DMS79 treated with DMSO at 0.1 percent for 48 hours (cell line): ENCODE measurements around the gene NUDT16.
"Not testable (repeated sequence)": the region's sequence is repeated elsewhere in the genome, so short reads cannot be mapped to it uniquely, and the experiment has no call there.

ENCODE experiments used
- DNase-seq: peaks from one replicate; lab custom pipeline; 2025; lab: John Stamatoyannopoulos, UW

The NUDT16 gene

DNA sequence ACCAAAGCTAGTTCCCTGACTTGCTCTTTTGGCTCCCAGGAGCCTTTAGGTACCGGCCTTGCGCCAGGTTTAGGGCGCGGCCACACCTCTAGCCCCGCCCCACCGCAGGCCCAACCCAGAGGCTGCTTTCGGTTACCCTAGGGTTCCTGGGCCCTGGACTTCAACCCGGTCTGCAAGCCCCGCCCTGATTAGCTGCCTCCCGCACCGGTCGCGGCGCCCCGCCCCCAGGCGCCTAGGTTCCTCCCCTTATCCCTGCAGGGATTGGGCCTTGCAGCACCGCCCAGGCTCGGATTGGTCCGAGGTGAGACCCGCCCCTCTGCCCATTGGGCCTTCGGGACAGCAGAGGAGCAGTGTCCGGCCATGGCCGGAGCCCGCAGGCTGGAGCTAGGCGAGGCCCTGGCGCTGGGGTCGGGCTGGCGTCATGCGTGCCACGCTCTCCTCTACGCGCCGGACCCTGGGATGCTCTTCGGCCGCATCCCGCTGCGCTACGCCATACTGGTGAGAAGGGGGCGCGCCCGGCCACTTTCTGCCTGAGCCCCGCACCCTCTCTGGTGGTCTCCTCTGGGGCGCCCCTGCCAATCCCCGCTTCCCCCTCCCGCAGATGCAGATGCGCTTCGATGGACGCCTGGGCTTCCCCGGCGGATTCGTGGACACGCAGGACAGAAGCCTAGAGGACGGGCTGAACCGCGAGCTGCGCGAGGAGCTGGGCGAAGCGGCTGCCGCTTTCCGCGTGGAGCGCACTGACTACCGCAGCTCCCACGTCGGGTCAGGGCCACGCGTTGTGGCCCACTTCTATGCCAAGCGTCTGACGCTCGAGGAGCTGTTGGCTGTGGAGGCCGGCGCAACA, at the start of gene NUDT16:
TSS of gene NUDT16 (plus strand) at position 330 of the 847 bp plus-strand sequence. CDS start at position 361, 31 bp downstream.
- DNase-seq: peak; percentile 98

DNA sequence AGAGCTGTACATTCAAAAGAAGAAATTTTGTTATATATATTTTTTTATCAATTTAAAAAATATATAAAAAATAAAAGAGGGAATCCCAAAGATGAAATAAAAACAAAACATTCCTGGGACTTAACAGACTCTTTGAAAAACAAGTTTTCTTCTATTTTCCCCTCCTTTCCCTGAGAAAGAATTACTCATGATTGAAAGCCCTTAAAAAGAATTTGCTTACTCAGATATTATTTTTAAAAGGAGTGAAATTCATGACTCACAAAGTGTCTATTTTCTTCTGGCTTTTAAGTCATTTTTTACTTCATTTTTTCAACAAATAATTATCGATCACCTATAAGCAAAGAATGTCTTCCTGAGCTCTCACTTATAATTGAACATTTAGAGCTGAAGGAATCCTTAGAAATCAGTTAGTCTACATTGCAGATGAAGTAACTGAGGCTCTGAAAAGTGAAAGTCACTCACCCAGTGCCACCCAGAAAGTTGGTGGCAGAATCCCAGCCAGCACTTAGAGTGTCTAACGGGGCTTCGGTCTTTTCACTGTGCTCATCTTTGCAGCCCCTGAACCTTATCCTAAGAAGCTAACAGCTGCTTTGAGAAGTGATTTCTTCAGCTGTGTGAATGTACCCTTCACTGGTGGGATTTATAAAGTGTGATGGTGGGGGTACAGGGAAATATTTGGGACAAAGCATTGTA, 42.5 kb upstream of the NUDT16 start:
- DNase-seq: no peak

DNA sequence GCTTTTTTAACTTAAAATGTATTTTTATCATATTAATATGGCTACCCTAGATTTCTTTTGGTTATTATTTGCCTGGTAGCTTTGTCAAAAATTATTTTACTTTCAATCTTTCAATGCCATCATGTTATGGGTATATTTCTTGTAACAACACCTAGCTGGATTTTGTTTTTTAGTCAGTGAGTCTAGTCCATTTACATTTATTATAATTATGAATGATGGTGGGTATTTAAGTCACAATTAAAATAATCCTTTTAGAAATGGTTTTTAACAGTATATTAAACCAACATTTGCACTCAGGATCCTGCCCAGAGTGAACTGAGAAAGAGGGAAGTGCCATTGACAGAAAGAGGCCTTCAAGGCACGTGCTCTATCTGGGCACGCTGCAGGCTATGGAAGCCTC, 39.8 kb upstream of the NUDT16 start:
- no peak for DNase-seq

DNA sequence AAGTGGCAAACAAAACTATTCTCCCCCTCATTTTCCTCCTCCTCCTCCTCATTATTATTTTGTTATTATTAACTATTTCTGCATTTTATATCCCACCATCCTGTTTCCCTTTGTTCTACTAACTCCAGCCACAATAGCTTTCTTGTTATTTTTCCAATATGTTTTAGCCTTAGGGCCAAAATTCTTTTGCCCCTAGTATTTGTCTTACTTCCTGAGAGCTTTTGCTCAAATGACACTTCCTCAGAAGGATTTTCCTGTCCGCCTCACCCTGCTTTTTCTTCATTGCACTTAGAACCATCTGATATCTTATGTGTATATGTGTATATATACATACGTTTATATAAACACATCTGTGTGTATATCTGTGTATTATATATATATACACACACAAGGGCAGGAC, 32.7 kb upstream of the NUDT16 start:
- DNase-seq: no peak

DNA sequence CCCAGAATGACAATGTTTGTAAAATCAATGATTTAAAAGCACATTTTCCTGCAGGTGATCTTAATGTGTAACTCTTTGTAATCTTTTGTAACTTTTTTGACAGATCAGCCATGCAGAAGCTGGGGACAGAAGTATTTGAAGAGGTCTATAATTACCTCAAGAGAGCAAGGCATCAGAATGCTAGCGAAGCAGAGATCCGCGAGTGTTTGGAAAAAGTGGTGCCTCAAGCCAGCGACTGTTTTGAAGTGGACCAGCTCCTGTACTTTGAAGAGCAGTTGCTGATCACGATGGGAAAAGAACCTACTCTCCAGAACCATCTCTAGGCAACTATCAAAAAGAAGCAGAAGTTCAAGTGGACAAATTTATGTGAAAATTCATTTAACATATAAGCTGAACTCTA, 32.1 kb upstream of the NUDT16 start:
- peak; percentile 88 for DNase-seq

DNA sequence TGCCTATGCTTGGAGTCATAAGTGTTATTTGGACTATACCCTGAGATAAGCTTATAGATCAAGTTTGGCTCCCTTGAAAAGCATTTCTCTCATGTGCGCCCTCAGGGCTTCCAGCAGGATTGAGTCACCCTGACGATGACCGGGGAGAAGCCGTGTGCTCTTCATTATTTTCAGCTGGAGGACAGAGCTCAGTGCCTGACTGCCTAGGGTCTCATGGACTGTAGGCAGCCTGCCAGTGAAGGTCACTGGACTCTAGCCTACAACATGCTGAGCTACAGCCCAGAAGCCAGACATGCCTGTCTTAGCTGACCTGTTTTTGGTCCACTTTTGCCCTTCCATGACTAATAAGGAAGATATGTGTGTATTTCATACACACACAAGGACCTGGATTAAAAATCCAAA, 31.6 kb upstream of the NUDT16 start:
- no peak for DNase-seq

DNA sequence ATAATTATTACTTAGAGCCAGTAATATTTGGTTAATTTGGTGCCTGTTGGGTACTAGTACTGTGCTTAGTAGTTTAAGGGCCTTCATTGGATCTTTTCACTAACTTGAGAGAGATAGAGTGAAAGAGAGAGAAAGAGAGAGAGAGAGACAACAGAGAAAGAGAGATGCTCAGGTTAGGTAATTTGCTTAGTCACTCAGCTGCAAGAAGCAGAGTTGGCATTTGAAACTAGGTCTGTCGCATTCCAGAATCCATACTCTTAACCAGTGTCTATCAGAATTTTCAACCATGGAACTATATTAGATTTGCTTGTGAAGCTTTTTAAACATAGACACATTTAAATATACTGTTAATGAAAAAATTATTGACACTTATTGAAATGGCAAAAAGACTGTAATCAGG, 31.1 kb upstream of the NUDT16 start:
- no peak for DNase-seq

DNA sequence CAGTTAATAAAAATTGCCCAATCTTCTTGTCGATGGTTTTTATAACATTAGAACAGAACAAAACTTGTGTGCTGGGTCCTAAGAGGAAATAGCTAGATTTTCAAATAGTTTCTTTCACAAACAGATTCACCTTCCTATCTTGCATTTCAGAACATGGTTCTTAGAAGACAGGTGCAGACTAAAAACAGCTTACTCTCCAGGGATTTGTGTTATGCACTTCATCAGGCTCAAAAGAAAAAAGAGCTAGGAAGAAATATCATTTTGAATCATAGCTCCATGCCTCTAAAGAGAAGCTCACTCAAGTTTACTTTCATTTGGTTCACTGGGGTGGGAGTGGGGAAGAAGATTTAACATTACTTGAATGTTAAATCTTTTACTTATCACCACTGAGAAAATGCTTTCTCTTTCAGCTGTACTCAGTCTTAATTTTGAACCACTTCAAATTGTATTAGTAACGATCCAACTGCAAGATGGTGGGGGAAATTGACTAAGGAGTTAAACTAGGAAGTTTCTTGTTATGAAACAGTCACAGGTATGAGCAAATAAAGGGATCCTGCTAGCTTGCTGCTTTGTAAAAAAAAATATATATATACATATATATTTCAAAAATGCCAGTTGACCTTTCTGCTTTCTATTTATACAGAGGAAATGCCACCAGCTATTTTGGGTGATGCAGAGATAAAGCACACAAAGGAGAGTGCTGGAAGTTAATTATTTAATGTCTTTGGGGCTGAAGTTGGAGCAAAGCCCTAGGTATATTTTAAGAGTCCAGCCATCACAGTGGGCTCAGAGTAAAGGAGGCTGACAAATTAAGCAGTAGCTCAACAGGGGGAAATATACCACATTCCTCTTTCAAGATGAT, 28.3 kb upstream of the NUDT16 start:
- peak; percentile 14 for DNase-seq

DNA sequence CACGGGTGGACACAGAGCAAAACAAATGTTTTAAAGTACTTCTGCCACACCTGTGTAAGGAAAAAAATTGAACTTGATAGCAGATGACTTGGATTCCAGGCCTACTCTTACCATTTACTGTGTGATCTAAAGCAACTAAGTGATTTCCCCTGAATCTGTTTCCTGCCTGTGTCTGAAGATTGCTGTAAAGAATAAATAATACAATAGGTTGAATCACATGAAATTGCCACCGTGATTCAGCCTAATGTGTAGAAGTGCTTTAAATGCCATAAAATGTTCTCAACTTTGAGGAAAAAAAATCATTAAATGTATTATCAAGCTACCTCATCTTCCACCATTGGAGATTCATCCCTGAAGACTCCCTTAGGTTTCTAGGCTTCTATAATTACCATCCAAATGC, 27.6 kb upstream of the NUDT16 start:
- no peak for DNase-seq

DNA sequence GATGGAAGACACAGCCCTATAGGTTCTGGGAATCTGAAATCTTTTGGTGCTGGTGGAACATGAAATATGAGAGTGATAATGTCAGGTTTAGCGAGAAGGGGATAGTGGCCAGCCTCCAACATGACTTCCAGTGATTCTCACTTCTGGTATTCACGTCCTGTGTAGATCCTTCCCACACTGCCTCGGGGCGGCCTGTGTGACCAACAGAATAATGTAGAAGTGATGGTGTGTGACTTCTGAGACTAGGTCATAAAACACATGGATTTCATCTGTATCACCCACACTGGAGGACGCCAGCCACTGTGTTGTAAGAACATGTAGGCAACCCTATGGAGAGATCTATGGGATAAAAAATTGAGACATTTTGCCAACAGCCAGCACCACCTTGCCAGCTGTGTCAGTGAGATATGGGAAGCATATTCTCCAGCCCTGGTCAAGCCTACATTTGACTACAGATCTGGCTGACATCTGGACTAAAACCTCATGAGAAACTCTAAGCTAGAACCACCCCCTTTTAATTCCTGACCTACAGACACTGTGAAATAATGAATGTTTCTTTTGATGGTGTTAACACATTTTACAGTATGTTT, 25.5 kb upstream of the NUDT16 start:
- no peak for DNase-seq

DNA sequence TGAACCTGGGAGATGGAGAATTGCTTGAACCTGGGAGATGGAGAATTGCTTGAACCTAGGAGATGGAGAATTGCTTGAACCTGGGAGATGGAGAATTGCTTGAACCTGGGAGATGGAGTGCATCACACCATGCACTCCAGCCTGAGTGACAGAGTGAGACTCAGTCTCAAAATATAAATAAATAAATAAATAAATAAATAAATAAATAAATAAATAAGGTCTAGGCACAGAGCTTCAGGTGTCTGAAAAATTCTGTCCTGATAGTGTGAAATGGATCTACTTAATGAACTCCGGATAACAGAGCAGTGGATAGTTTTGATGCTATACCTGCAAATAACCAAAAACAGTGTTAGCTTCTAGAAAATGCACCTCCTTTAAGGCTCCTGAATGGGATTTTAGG, 24.3 kb upstream of the NUDT16 start:
- DNase-seq: no peak

DNA sequence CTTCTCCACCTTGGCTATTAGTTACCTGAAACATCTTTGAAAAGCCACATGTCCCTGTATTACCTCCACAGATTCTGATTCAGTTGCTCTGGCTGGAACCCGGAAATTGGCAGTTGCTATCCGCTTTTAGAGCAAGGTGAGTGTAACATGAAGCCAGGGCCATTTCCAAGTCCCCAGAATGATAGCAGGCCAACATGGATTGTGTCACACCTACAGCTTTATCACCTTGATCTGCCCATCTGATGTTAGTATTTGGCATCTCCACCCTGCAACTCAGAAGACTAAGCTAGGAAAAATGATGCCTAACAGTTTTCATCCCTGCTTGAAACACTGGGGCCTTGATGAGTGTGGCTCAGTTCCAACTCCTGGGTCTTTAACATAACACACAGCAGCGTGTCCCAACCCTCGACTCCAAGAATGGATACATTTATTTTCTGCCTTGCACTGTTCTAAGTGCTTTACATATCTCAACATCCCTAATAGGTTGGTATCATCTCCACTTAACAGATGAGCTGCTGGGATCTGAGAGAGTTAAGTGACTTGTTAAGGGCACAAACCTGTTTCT, 21.3 kb upstream of the NUDT16 start:
- no peak for DNase-seq

DNA sequence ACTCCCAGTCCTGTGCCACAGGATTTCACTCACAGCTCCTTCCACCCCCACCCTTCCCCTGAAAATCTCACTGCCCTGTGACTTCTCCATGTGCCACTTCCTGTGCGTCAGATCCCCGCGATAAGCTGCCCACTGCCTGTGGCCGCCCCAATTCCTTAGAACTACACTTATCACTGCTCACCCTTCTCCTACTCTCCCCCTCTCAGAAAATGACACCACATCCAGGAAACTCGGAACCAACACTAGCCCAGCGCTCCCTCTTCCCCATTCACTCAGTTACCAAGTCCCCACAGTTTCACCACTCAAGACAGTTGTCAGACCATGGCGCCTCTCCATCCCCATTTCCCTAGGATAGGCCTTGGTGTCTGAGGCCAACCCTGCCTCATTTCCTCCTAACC, 20.5 kb upstream of the NUDT16 start:
- DNase-seq: not testable (repeated sequence)

DNA sequence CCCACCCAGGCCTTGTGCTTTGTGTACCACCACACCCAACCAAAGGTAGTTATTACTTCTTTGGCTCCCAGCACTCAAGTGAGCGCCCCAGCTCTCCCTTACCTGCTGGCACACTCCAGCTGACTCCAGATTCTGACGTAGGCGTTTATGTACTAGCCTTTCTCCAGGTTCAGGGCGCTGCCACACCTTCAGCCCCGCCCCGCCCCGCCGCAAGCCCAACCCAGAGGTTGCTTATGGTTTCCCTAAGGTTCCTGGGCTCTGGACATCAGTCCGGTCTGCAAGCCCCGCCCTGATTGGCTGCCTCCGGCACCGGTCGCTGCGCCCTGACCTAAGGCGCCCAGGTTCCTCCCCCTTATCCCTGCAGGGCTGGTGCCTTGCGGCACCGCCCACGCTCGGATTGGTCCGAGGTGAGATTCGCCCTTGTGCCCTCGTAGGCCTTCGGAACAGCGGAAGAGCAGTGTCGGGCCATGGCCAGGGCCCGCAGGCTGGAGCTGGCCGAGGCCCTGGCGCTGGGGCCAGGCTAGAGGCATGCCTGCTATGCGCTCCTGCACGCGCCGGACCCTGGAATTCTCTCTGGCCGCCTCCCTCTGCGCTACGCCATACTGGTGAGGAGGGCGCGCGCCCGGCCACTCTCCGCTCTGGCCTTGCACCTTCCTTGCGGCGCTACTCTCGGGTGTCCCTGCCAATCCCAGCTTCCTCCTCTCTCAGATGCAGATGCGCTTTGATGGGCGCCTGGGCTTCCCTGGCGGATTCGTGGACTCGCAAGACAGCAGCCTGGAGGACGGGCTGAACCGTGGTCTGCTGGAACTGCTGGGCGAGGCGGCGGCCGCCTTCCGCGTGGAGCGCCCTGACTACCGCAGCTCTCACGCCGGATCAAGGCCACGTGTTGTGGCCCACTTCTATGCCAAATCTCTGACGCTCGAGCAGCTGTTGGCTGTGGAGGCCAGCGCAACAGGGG, 19.8 kb upstream of the NUDT16 start:
- DNase-seq: no peak

DNA sequence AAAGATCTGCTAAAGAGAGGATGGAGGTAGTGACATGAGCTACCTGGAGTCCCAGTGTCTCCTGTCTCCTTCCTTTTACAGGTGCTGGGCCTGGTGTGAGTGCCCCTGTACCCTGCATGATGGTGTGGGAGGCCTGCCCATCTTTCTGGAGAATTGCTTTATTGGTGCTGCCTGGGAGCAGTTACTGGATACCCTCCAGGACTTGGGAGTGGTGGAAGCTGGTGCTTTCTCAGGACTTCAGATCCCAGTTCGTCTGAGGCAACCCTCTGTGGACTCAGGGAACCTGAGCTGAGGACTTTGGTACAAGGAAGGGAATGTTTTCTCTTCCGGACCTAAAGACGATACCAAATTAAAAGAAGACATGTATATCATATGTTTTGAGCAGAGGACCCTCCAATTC, 18.3 kb upstream of the NUDT16 start:
- DNase-seq: no peak

DNA sequence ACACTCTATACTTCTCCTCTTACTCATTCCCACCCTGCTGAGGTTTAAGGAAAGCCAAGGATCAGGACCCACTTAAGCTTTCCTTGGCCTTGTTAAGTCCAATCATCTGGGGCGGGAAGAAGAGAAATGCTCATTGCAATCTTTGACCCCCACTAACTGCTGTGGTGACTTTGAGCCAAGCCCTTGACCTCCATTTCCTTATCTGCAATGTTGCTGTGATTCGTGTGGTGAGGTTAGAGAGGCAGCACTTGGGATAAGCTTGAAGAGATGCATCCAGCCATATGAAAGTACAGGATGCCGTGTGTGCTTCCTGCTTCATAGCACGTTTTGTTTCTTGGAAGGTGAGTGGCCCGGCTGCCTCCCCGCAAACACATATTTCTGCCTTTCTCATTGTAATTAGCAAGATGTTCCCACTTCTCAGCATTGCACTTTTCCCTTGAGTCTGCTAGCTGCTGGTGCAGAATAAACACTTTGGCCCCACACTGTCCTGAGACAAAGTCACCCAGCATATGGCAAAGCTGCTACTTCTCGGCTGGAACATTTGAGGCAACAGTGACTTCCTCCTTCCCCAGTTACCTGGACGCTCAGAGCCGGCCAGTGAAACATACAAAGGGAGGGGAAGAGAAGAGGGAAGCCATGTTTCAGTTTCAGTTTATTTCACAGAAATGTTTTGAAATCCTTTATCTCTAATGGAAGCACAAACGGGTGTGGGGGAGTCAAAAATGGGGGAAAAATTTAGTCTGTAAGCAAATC, 10.5 kb upstream of the NUDT16 start:
- DNase-seq: no peak

DNA sequence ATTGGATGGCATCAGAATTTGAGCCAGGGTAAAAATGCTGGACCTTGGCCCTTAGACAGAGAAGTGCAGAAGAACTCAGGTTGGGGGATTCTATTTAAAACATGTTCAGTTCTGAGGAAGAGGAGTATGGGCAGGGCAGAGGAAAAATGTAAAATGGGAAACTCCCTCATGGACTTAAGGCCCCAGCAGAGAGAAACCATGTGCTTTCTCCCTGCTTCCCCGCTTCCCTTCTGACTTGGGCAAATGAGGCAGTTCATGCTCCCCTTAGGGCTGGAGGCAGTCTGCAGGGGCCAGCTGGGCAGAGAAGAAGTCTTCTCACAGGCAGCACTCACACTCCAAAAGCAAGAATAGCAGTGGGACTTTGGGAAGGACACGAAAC, 9.9 kb upstream of the NUDT16 start:
- no peak for DNase-seq

DNA sequence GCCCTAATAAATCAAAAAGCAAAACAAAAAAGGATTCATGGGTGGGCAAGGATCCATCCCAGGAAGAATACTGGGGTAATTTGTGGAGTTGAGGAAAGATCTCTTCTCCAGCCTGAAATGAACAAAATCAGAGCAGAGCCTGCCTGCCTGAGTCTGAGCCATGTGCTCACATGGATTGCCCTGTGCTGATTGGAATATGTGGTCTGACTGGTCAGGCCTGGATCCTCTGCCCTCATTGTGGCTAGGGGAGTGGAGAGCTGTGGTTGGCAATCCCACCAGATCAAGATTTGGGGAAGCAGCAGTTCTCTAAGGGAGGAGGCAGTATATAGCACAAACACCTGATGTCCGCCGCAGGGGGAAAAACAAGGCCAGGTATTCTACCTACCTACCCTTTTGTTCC, 6.8 kb upstream of the NUDT16 start:
- DNase-seq: no peak

DNA sequence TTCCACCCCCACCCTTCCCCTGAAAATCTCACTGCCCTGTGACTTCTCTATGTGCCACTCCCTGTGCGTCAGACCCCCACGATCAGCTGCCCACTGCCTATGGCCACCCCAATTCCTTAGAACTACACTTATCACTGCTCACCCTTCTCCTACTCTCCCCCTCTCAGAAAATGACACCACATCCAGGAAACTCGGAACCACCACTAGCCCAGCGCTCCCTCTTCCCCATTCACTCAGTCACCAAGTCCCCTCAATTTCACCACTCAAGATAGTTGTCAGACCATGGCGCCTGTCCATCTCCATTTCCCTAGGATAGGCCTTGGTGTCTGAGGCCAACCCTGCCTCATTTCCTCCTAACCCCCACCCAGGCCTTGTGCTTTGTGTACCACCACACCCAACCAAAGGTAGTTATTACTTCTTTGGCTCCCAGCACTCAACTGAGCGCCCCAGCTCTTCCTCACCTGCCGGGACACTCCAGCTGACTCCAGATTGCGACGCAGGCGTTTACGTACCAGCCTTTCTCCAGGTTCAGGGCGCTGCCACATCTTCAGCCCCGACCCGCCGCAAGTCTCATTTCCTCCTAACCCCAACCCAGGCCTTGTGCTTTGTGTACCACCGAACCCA, 641 bp upstream of the NUDT16 start:
- DNase-seq: peak; percentile 29
